K562 (cell line): Measurements from ENCODE around the gene CRELD2. TPM values are rescaled to one million over a fixed set of nuclear protein-coding genes. Genes with fewer than 3 reads are reported as not detected.

Experiments used
- CCNT2 ChIP-seq: IDR thresholded peaks from 2 replicates; pipeline ENCODE4 v1.6.1; 2011; ENCODE audit warnings: borderline replicate concordance, low read depth, mild to moderate bottlenecking, moderate library complexity, mixed read lengths, low read length; ENCODE audit not compliant: insufficient read length; ENCODE audit errors: extremely low read depth
- COPS2 ChIP-seq: fragments of 450-650 bp; conservative IDR thresholded peaks from 2 replicates; pipeline ENCODE4 v1.6.1; 2016; ENCODE audit warnings: mild to moderate bottlenecking, moderate library complexity
- EP400 ChIP-seq: fragments of 450-650 bp; IDR thresholded peaks from 2 replicates; pipeline ENCODE4 v1.6.1; 2017; ENCODE audit warnings: antibody characterized with exemption, mild to moderate bottlenecking, moderate library complexity
- ERF ChIP-seq: fragments of 450-650 bp; formaldehyde crosslinking; IDR thresholded peaks from 2 replicates; pipeline ENCODE4 v1.4.0; 2020; ENCODE audit warnings: mild to moderate bottlenecking, mixed read lengths
- IRF2 ChIP-seq: sonication (generic); formaldehyde crosslinking; IDR thresholded peaks from 2 replicates; pipeline ENCODE4 v1.8.1; 2022; ENCODE audit warnings: mild to moderate bottlenecking, missing genetic modification reagents
- KAT8 ChIP-seq: fragments of 450-650 bp; IDR thresholded peaks from 2 replicates; pipeline ENCODE4 v1.6.1; 2016; ENCODE audit warnings: low read depth, mild to moderate bottlenecking
- KLF16 ChIP-seq: IDR thresholded peaks from 2 replicates; pipeline ENCODE4 v1.6.1; 2016; ENCODE audit warnings: antibody characterized with exemption
- MAFG ChIP-seq: fragments of 450-650 bp; conservative IDR thresholded peaks from 2 replicates; pipeline ENCODE4 v1.6.1; 2016; ENCODE audit warnings: missing genetic modification characterization, missing compliant biosample characterization
- NONO ChIP-seq, 2 experiments: fragments of 200-400 bp in 1 of 2; fragments of 450-650 bp in 1 of 2; formaldehyde crosslinking in 1 of 2; IDR thresholded peaks; 2 replicates each; pipeline ENCODE4 v1.6.1; 2017; ENCODE audit warnings: low read depth in 2 of 2, mild to moderate bottlenecking in 2 of 2, moderate library complexity in 2 of 2, low read length in 1 of 2
- SAFB2 ChIP-seq: fragments of 200-400 bp; formaldehyde crosslinking; IDR thresholded peaks from 2 replicates; pipeline ENCODE4 v1.6.1; 2018; ENCODE audit warnings: borderline replicate concordance, low read length, low read depth, moderate library complexity; ENCODE audit not compliant: severe bottlenecking
- TCF3 ChIP-seq: sonication (generic); formaldehyde crosslinking; IDR thresholded peaks from 2 replicates; pipeline ENCODE4 v1.4.0; 2020; ENCODE audit warnings: mild to moderate bottlenecking, missing genetic modification reagents
- ZNF354B ChIP-seq: fragments of 250-450 bp; sonication (Bioruptor Pico); IDR thresholded peaks from 2 replicates; pipeline ENCODE4 v1.4.0; 2020
- polyA plus RNA-seq, 8 experiments: library from polyadenylated mRNA; depleted of rRNA in 4 of 8; stranded (reverse) in 5 of 8; unstranded in 3 of 8; fragments of >200 nt; fragmentation: Nextera tagmentation in 2 of 8; fragmentation: Illumina TruSeq in 1 of 8; extraction: Ambion mirVana in 2 of 8; extraction: Trizol in 1 of 8; gene quantifications; 2 replicates each; pipeline versions ENCODE4 v1.2.1 to v1.2.3, GENCODE V29; 2011 to 2014; ENCODE audit warnings: inconsistent platforms in 1 of 8, missing spikeins in 1 of 8
- total RNA-seq, 7 experiments: library from RNA; depleted of rRNA in 6 of 7; stranded (reverse); fragments of >200 nt in 6 of 7; fragmentation: Illumina TruSeq in 2 of 7; extraction: Trizol in 2 of 7; gene quantifications; 2 replicates each; pipeline versions ENCODE4 v1.2.1 to v1.2.3, GENCODE V29; 2011 to 2021; ENCODE audit warnings: low replicate concordance in 1 of 7
- TF ChIP-seq, protein P1 (sequence below): sonication (generic); formaldehyde crosslinking; IDR thresholded peaks from 2 replicates; pipeline ENCODE4 v1.8.0; 2023; ENCODE audit warnings: missing genetic modification reagents, mild to moderate bottlenecking, borderline replicate concordance
- TF ChIP-seq, protein P2 (sequence below): fragments of 450-650 bp; IDR thresholded peaks from 2 replicates; pipeline ENCODE4 v1.6.1; 2016; ENCODE audit warnings: missing biosample characterization, missing genetic modification characterization
- TF ChIP-seq, protein P3 (sequence below): sonication (generic); formaldehyde crosslinking; IDR thresholded peaks from 2 replicates; pipeline ENCODE4 v1.8.1; 2022; ENCODE audit warnings: missing genetic modification reagents
- TF ChIP-seq, protein P4 (sequence below): sonication (generic); formaldehyde crosslinking; IDR thresholded peaks from 2 replicates; pipeline ENCODE4 v1.5.0; 2020; ENCODE audit warnings: missing genetic modification reagents
- TF ChIP-seq, protein P5 (sequence below), 2 experiments: IDR thresholded peaks; 2 replicates each; pipeline ENCODE4 v1.6.1; 2011; ENCODE audit warnings: borderline replicate concordance in 1 of 2, control low read depth in 1 of 2, low read depth in 1 of 2, low read length in 1 of 2, mild to moderate bottlenecking in 1 of 2, mixed read lengths in 1 of 2, moderate library complexity in 1 of 2; ENCODE audit not compliant: insufficient read depth in 1 of 2, insufficient read length in 1 of 2, poor library complexity in 1 of 2, severe bottlenecking in 1 of 2; ENCODE audit errors: extremely low read depth in 1 of 2

The CRELD2 gene
- total and polyA plus RNA-seq, 9 of the 15 experiments (the other 6 are each of a cell fraction or from before 2014, with no cell fraction given) = 0.96 to 25.3 (median 8.8) TPM

DNA sequence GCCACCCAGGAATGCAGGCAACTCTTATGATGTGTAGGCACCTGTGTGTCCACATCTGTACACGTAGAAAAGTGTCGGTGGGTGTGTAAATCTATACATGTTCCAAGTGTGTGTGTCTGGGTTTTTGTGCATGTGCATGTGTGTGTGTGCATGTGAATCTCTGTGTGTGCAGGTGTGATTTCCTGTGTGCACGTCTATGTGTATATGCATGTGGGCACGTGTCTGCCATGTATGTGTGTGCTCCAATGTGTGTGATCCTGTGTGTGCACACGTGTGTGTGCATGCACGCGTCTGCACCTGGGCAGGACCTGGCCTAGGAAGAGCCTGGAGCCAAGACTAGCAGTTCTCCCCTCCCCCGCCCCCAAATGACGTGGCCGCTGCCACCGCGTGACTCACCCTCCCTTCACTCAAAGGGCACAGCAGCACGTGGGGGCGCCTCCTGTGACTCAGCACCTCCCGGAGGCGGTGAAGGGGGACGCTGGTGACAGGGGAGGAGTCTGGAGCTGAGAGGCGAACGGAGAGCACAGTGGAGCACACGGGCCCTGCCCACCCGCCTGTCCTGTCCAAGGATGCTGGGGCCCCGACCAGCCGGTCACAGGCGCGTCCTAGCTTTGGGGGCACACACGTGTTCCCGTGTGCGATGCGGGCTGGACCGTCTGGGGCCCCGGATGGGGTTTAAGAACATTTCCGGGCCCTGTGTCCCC lies 52.2 kb downstream of the CRELD2 start (continued):
- TF ChIP-seq COPS2 = no peak
- no peak for TF ChIP-seq IRF2 (CRISPR knock-in tag)
- peak; percentile 84 for TF ChIP-seq CCNT2
- TF ChIP-seq, protein P1, sequence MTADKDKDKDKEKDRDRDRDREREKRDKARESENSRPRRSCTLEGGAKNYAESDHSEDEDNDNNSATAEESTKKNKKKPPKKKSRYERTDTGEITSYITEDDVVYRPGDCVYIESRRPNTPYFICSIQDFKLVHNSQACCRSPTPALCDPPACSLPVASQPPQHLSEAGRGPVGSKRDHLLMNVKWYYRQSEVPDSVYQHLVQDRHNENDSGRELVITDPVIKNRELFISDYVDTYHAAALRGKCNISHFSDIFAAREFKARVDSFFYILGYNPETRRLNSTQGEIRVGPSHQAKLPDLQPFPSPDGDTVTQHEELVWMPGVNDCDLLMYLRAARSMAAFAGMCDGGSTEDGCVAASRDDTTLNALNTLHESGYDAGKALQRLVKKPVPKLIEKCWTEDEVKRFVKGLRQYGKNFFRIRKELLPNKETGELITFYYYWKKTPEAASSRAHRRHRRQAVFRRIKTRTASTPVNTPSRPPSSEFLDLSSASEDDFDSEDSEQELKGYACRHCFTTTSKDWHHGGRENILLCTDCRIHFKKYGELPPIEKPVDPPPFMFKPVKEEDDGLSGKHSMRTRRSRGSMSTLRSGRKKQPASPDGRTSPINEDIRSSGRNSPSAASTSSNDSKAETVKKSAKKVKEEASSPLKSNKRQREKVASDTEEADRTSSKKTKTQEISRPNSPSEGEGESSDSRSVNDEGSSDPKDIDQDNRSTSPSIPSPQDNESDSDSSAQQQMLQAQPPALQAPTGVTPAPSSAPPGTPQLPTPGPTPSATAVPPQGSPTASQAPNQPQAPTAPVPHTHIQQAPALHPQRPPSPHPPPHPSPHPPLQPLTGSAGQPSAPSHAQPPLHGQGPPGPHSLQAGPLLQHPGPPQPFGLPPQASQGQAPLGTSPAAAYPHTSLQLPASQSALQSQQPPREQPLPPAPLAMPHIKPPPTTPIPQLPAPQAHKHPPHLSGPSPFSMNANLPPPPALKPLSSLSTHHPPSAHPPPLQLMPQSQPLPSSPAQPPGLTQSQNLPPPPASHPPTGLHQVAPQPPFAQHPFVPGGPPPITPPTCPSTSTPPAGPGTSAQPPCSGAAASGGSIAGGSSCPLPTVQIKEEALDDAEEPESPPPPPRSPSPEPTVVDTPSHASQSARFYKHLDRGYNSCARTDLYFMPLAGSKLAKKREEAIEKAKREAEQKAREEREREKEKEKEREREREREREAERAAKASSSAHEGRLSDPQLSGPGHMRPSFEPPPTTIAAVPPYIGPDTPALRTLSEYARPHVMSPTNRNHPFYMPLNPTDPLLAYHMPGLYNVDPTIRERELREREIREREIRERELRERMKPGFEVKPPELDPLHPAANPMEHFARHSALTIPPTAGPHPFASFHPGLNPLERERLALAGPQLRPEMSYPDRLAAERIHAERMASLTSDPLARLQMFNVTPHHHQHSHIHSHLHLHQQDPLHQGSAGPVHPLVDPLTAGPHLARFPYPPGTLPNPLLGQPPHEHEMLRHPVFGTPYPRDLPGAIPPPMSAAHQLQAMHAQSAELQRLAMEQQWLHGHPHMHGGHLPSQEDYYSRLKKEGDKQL = no peak
- peak; percentile 92 for TF ChIP-seq EP400
- TF ChIP-seq ZNF354B (CRISPR knock-in tag) = no peak
- TF ChIP-seq KAT8 = no peak
- TF ChIP-seq, protein P2, sequence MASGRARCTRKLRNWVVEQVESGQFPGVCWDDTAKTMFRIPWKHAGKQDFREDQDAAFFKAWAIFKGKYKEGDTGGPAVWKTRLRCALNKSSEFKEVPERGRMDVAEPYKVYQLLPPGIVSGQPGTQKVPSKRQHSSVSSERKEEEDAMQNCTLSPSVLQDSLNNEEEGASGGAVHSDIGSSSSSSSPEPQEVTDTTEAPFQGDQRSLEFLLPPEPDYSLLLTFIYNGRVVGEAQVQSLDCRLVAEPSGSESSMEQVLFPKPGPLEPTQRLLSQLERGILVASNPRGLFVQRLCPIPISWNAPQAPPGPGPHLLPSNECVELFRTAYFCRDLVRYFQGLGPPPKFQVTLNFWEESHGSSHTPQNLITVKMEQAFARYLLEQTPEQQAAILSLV = no peak
- 0 out of 4 replicates have a peak, but pooled peaks of 1 of the 2 experiments have one; percentile 8 for TF ChIP-seq NONO (IDR thresholded peaks at IDR 0.05; ENCODE audit: low read depth in 2 of 2, low read length in 1 of 2)
- TF ChIP-seq, protein P3, sequence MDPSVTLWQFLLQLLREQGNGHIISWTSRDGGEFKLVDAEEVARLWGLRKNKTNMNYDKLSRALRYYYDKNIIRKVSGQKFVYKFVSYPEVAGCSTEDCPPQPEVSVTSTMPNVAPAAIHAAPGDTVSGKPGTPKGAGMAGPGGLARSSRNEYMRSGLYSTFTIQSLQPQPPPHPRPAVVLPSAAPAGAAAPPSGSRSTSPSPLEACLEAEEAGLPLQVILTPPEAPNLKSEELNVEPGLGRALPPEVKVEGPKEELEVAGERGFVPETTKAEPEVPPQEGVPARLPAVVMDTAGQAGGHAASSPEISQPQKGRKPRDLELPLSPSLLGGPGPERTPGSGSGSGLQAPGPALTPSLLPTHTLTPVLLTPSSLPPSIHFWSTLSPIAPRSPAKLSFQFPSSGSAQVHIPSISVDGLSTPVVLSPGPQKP = no peak
- TF ChIP-seq, protein P4, sequence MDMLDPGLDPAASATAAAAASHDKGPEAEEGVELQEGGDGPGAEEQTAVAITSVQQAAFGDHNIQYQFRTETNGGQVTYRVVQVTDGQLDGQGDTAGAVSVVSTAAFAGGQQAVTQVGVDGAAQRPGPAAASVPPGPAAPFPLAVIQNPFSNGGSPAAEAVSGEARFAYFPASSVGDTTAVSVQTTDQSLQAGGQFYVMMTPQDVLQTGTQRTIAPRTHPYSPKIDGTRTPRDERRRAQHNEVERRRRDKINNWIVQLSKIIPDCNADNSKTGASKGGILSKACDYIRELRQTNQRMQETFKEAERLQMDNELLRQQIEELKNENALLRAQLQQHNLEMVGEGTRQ (CRISPR knock-in tag) = peak; percentile 93
- no peak for TF ChIP-seq TCF3
- TF ChIP-seq MAFG (tag) = peak; percentile 89
- TF ChIP-seq, protein P5, sequence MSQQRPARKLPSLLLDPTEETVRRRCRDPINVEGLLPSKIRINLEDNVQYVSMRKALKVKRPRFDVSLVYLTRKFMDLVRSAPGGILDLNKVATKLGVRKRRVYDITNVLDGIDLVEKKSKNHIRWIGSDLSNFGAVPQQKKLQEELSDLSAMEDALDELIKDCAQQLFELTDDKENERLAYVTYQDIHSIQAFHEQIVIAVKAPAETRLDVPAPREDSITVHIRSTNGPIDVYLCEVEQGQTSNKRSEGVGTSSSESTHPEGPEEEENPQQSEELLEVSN (IDR thresholded peaks at IDR 0.05; ENCODE audit: borderline replicate concordance in 1 of 2, extremely low read depth in 1 of 2, insufficient read depth in 1 of 2, insufficient read length in 1 of 2, low read depth in 1 of 2, low read length in 1 of 2, poor library complexity in 1 of 2, severe bottlenecking in 1 of 2) = peak in 1 of 2 experiments; percentile 84
- TF ChIP-seq ERF (CRISPR knock-in tag) = no peak
- peak; percentile 20; the same call in 1 of the 2 replicates for TF ChIP-seq KLF16
- TF ChIP-seq SAFB2 = no peak
